A673 (cell line): ENCODE results near the gene RFFL.

ENCODE experiments used
- EZH2 ChIP-seq: fragments of 200-600 bp; sonication (generic); IDR thresholded peaks from 2 replicates; pipeline ENCODE4 v1.6.1; 2017; ENCODE audit warnings: borderline replicate concordance, low read depth, mild to moderate bottlenecking, mixed read lengths, antibody characterized with exemption, low read length; ENCODE audit not compliant: poor library complexity, severe bottlenecking
- TF ChIP-seq, protein P1 (sequence below): fragments of 300-800, 200-600 bp; sonication (generic); conservative IDR thresholded peaks from 2 replicates; pipeline ENCODE4 v1.5.1; 2017; ENCODE audit warnings: low read depth, mild to moderate bottlenecking, antibody characterized with exemption, low read length, moderate library complexity, mixed read lengths

DNA sequence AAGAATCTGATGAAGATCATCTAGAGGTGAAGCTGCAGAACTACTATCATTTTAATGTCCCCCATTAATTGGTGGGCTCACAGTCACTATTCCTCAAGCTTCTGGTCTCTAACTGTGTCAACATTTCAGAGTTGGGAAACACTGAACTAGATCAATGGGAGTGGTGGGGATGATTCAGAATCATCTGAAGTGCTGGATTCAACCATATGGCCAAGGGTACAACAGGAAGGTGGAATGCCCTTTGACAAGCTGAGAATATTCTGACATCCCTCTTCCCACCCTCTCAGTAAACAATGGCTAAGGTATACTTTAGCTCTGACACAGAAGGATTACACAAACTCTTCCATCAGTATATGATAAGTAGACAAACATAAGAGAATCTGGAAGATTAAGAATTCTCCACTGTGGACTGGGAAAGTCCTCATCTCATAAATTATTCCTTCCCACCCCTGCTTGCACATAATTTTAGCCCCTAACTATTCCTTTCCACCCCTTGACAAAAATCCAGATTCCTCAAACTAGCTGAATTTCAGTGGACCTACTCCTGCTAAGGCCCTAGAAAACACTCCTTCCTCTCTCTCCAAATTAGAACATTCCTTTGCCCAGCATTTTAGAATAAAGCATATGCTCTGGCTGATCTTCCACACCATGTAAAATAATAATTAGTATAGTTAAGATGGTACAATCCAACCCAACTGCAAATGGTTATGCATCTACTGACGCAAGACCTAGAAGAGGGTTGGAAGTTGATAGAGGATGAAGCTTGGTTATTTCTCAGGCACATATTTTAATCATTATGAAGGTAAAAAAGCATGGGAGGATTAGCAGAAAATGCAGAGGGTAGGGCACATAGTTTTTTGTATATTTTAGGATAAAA lies 16.3 kb upstream of the RFFL start:
- TF ChIP-seq, protein P1, sequence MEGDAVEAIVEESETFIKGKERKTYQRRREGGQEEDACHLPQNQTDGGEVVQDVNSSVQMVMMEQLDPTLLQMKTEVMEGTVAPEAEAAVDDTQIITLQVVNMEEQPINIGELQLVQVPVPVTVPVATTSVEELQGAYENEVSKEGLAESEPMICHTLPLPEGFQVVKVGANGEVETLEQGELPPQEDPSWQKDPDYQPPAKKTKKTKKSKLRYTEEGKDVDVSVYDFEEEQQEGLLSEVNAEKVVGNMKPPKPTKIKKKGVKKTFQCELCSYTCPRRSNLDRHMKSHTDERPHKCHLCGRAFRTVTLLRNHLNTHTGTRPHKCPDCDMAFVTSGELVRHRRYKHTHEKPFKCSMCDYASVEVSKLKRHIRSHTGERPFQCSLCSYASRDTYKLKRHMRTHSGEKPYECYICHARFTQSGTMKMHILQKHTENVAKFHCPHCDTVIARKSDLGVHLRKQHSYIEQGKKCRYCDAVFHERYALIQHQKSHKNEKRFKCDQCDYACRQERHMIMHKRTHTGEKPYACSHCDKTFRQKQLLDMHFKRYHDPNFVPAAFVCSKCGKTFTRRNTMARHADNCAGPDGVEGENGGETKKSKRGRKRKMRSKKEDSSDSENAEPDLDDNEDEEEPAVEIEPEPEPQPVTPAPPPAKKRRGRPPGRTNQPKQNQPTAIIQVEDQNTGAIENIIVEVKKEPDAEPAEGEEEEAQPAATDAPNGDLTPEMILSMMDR, result no peak
- TF ChIP-seq EZH2, result no peak
